GM18858 (cell line): ENCODE results near the gene EPB41L4B.

Source experiments
- ATAC-seq: cut with Tn5 transposase; IDR thresholded peaks from one replicate; pipeline ENCODE4 v1.9.1; 2021; ENCODE audit not compliant: unreplicated experiment

Gene EPB41L4B

GRCh38 chr9:109270971-109271925 lies 49.6 kb downstream of the EPB41L4B start:
- no peak for ATAC-seq

- ATAC-seq: no peak
Observed at GRCh38 chr9:109270441-109270840, 50.4 kb downstream of the EPB41L4B start.

- no peak for ATAC-seq
Observed at GRCh38 chr9:109269839-109270238, 51.0 kb downstream of the EPB41L4B start.

GRCh38 chr9:109269081-109269480 lies 51.8 kb downstream of the EPB41L4B start:
- ATAC-seq: no peak

GRCh38 chr9:109267555-109267954 lies 53.3 kb downstream of the EPB41L4B start:
- ATAC-seq: no peak

- no peak for ATAC-seq
Observed at GRCh38 chr9:109264877-109265587, 55.8 kb downstream of the EPB41L4B start.

GRCh38 chr9:109263358-109263757 lies 57.5 kb downstream of the EPB41L4B start:
- no peak for ATAC-seq

- ATAC-seq: no peak
Observed at GRCh38 chr9:109258481-109259302, 62.2 kb downstream of the EPB41L4B start.

GRCh38 chr9:109256336-109256735 lies 64.5 kb downstream of the EPB41L4B start:
- ATAC-seq: no peak

GRCh38 chr9:109255394-109255793 lies 65.5 kb downstream of the EPB41L4B start:
- ATAC-seq: no peak

GRCh38 chr9:109254317-109254716 lies 66.5 kb downstream of the EPB41L4B start:
- no peak for ATAC-seq

GRCh38 chr9:109253637-109254284 lies 67.1 kb downstream of the EPB41L4B start:
- no peak for ATAC-seq

GRCh38 chr9:109253241-109253636 lies 67.6 kb downstream of the EPB41L4B start:
- no peak for ATAC-seq

- no peak for ATAC-seq
Observed at GRCh38 chr9:109252291-109252690, 68.6 kb downstream of the EPB41L4B start.

- no peak for ATAC-seq
Observed at GRCh38 chr9:109251776-109252106, 69.1 kb downstream of the EPB41L4B start.

- ATAC-seq: no peak
Observed at GRCh38 chr9:109251080-109251775, 69.6 kb downstream of the EPB41L4B start.

- ATAC-seq: no peak
Observed at GRCh38 chr9:109250771-109251079, 70.1 kb downstream of the EPB41L4B start.

- no peak for ATAC-seq
Observed at GRCh38 chr9:109250311-109250741, 70.5 kb downstream of the EPB41L4B start.

GRCh38 chr9:109249615-109250014 lies 71.2 kb downstream of the EPB41L4B start:
- ATAC-seq: no peak

GRCh38 chr9:109248133-109248581 lies 72.7 kb downstream of the EPB41L4B start:
- ATAC-seq: no peak
